ENCODE measurements around the gene HTT. TPM values are rescaled to one million over a fixed set of nuclear protein-coding genes. Genes with fewer than 3 reads are reported as not detected.

HTT gene
- total and polyA plus RNA-seq, 9 of the 15 experiments (the other 6 are each of a cell fraction or from before 2014, with no cell fraction given), result 0.66 to 31.6 (median 14.7) TPM

GRCh38 chr4:3047464-3048286 lies 26.8 kb upstream of the HTT start (continued):
- TF ChIP-seq ZBTB2 (IDR thresholded peaks at IDR 0.05) (no peak), ARID4B (CRISPR knock-in tag; IDR thresholded peaks at IDR 0.05) (no peak), TOE1 (IDR thresholded peaks at IDR 0.05; ENCODE audit: borderline replicate concordance) (peak; percentile 71; the same call in 1 of the 2 replicates), TOE1 (CRISPR knock-in tag; IDR thresholded peaks at IDR 0.05; ENCODE audit: borderline replicate concordance, low read depth) (no peak), MAX (CRISPR knock-in tag; IDR thresholded peaks at IDR 0.05) (0 out of 2 replicates have a peak, but pooled peaks have one; percentile 16)
